ENCODE results near the gene GATA6. TPM values are rescaled to one million over a fixed set of nuclear protein-coding genes. Genes with fewer than 3 reads are reported as not detected.

The GATA6 gene
- total and polyA plus RNA-seq, 2 of the 8 experiments (the other 6 are each of a cell fraction or from before 2014, with no cell fraction given): 0.09 TPM; not detected in 1

DNA sequence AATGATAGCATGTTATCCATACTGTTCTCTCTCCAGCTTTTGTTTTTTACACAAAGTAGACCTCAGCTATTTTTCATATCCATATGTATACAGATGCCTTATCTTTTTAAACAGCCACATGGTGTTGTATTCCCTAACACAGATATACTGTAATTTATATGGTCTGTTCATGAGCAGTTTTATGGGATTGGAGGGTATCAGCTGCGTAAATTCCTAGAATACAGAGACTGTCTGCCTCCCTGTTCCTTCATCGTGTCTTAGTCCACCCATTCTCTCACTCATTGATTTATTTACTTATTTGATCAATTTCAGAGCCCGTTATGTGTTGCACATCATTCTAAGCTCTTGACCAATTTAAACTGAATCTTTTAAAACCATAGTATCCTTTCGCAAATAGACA is 80.6 kb downstream of the GATA6 start:
- no peaks in the 10 kb centered on the region for H3K27me3 ChIP-seq (replicated peaks in 1 of 4; ENCODE audit: control insufficient read depth in 3 of 4, extremely low read depth in 1 of 4, insufficient read depth in 3 of 4, low read length in 3 of 4)
- no peak overlapping the region for H2BK20ac ChIP-seq (ENCODE audit: low read length)
- DNase-seq (ENCODE audit: low read depth in 1 of 2, low spot score in 2 of 2): no peak
- no peak overlapping the region for H2BK15ac ChIP-seq (ENCODE audit: low read length)
- H3K9ac ChIP-seq (replicated peaks in 1 of 4; ENCODE audit: extremely low read depth in 1 of 4, low read depth in 3 of 4, low read length in 3 of 4): no peak overlapping the region
- H3K23ac ChIP-seq (ENCODE audit: insufficient read length): no peak overlapping the region
- H4K8ac ChIP-seq (ENCODE audit: extremely low read depth, insufficient read depth, low read length): no peak overlapping the region
- H3K4ac ChIP-seq (replicated peaks; ENCODE audit: insufficient read length, low read depth, low read length): no peak overlapping the region
- no peaks in the 10 kb centered on the region for H3K79me2 ChIP-seq (ENCODE audit: control insufficient read depth in 1 of 2, insufficient read depth in 2 of 2, low read length in 2 of 2)
- no peak overlapping the region for H3K18ac ChIP-seq (ENCODE audit: extremely low read depth, low read length)
- TF ChIP-seq USF2 (IDR thresholded peaks at IDR 0.05; ENCODE audit: low read length): no peak
- TF ChIP-seq ASH2L (IDR thresholded peaks at IDR 0.05; ENCODE audit: low read length): no peak
- TF ChIP-seq NANOG (IDR thresholded peaks at IDR 0.05; ENCODE audit: insufficient read depth, low read depth, low read length, poor library complexity, severe bottlenecking): no peak
- TF ChIP-seq POU5F1 (IDR thresholded peaks at IDR 0.05; ENCODE audit: low read depth, low read length): no peak
- no peak for TF ChIP-seq CREB1 (IDR thresholded peaks at IDR 0.05)
- TF ChIP-seq SP1 (IDR thresholded peaks at IDR 0.05; ENCODE audit: low read depth, low read length): no peak
- no peak for TF ChIP-seq CTBP2 (IDR thresholded peaks at IDR 0.05; ENCODE audit: borderline replicate concordance, insufficient read depth, insufficient read length, low read length)
- TF ChIP-seq HDAC6 (IDR thresholded peaks at IDR 0.05; ENCODE audit: low read depth, low read length): no peak
- TF ChIP-seq MAFK (IDR thresholded peaks at IDR 0.05; ENCODE audit: low read depth, low read length): no peak
- TF ChIP-seq CHD1 (IDR thresholded peaks at IDR 0.05; ENCODE audit: low read depth, low read length): no peak
- H3K14ac ChIP-seq (ENCODE audit: insufficient read length): no peak overlapping the region
- H2BK5ac ChIP-seq (ENCODE audit: low read depth, low read length): no peak overlapping the region
- no peak overlapping the region for H2BK12ac ChIP-seq (ENCODE audit: low read depth, low read length)
- FAIRE-seq: no peak
- no peak overlapping the region for H4K5ac ChIP-seq (ENCODE audit: insufficient read length, low read depth, low read length)
- no peak overlapping the region for H4K91ac ChIP-seq (replicated peaks; ENCODE audit: insufficient read length, low read length)
- H2AFZ ChIP-seq (ENCODE audit: low read length): no peak overlapping the region
- no peak overlapping the region for H3K4me2 ChIP-seq (ENCODE audit: insufficient read depth in 1 of 2, low read depth in 2 of 2, low read length in 2 of 2)
- no peaks in the 10 kb centered on the region for H4K20me1 ChIP-seq (replicated peaks in 1 of 2; ENCODE audit: control insufficient read depth in 1 of 2, insufficient read depth in 2 of 2, low read length in 2 of 2)
- no peaks in the 10 kb centered on the region for H3K23me2 ChIP-seq (ENCODE audit: low read depth, low read length)
- peaks cover 0 to 2% (median 0%) of the 10 kb centered on the region in 4 experiments; a peak in 1 of 7 replicates for H3K4me1 ChIP-seq (replicated peaks in 1 of 4; ENCODE audit: control insufficient read depth in 3 of 4, insufficient read depth in 4 of 4, low read length in 3 of 4)
- no peak overlapping the region for H3K4me3 ChIP-seq (ENCODE audit: extremely low read depth in 1 of 4, insufficient read depth in 2 of 4, low read depth in 3 of 4, low read length in 4 of 4)
- H3K79me1 ChIP-seq (ENCODE audit: low read depth, low read length): no peaks in the 10 kb centered on the region
- H3K56ac ChIP-seq (replicated peaks; ENCODE audit: insufficient read length, low read depth, low read length): no peak overlapping the region
- WGBS, 2 experiments (ENCODE audit: extremely low coverage in 1 of 2, insufficient coverage in 1 of 2, insufficient read length in 1 of 2, insufficient replicate concordance in 2 of 2, low coverage in 1 of 2, low lambda C conversion rate in 2 of 2, missing lambda C conversion rate in 1 of 2): 92% methylated on average over 4 of the region's 4 CpGs; no CpG with 5 or more reads in 1 of the 2 experiments
- ChIA-PET POLR2A (ENCODE audit: partially characterized antibody) (no interaction called here), CTCF (ENCODE audit: partially characterized antibody) (interaction anchor here (2.2 kb wide), 1 partner anchor 82 kb away, joined by 8 read pairs; no protein-coding TSS in a partner anchor)
- no peak overlapping the region for H2BK120ac ChIP-seq (replicated peaks; ENCODE audit: low read depth, low read length)
- H2AK5ac ChIP-seq (ENCODE audit: low read depth, low read length): no peak overlapping the region
- H3K9me3 ChIP-seq (ENCODE audit: insufficient read depth in 2 of 2, low read depth in 1 of 2, low read length in 1 of 2): no peaks in the 10 kb centered on the region
- H3K36me3 ChIP-seq (ENCODE audit: control insufficient read depth in 2 of 4, insufficient read depth in 4 of 4, low read length in 3 of 4): no peaks in the 10 kb centered on the region
- no peak overlapping the region for H3K27ac ChIP-seq (ENCODE audit: low read depth, low read length)
